NCI-H345 treated with DMSO at 0.1 percent for 48 hours (cell line): Measurements from ENCODE around the gene PCDH7.

Experiments used
- DNase-seq: peaks from one replicate; lab custom pipeline; 2025; ENCODE audit not compliant: unreplicated experiment; lab: John Stamatoyannopoulos, UW

Gene PCDH7

GRCh38 chr4:30720021-30720660, at the start of gene PCDH7:
Gene PCDH7 (plus strand): TSS chr4:30720369. CDS start chr4:30721423, 1,054 bp downstream.
- DNase-seq = peak; percentile 22

- DNase-seq = no peak
Observed at GRCh38 chr4:30671926-30672448, 48.2 kb upstream of the PCDH7 start.

- DNase-seq = no peak
Observed at GRCh38 chr4:30696191-30696590, 24.0 kb upstream of the PCDH7 start.

- peak; percentile 25 for DNase-seq
Observed at GRCh38 chr4:30714408-30715031, 5.6 kb upstream of the PCDH7 start.

GRCh38 chr4:30716158-30716557, 4.0 kb upstream of the PCDH7 start:
- no peak for DNase-seq

GRCh38 chr4:30716681-30717207, 3.4 kb upstream of the PCDH7 start:
- DNase-seq = peak; percentile 2

- no peak for DNase-seq
Observed at GRCh38 chr4:30717208-30718020, 2.8 kb upstream of the PCDH7 start.

- DNase-seq = peak; percentile 24
Observed at GRCh38 chr4:30718021-30718542, 2.1 kb upstream of the PCDH7 start.

GRCh38 chr4:30718641-30719453, 1.3 kb upstream of the PCDH7 start:
- DNase-seq = peak; percentile 40

GRCh38 chr4:30719454-30720020, 632 bp upstream of the PCDH7 start:
- DNase-seq = peak; percentile 43

- no peak for DNase-seq
Observed at GRCh38 chr4:30720661-30721184, 554 bp downstream of the PCDH7 start.

GRCh38 chr4:30721185-30722091, 1.3 kb downstream of the PCDH7 start:
- DNase-seq = no peak

GRCh38 chr4:30722092-30722358, 1.9 kb downstream of the PCDH7 start:
- no peak for DNase-seq

GRCh38 chr4:30722359-30723200, 2.4 kb downstream of the PCDH7 start:
- no peak for DNase-seq

- no peak for DNase-seq
Observed at GRCh38 chr4:30723201-30723955, 3.2 kb downstream of the PCDH7 start.

GRCh38 chr4:30724247-30724646, 4.1 kb downstream of the PCDH7 start:
- no peak for DNase-seq

- no peak for DNase-seq
Observed at GRCh38 chr4:30725562-30725961, 5.4 kb downstream of the PCDH7 start.
